Measurements from ENCODE around the gene NAALADL2. TPM values are rescaled to one million over a fixed set of nuclear protein-coding genes. Genes with fewer than 3 reads are reported as not detected.

The NAALADL2 gene
- polyA plus RNA-seq, 3 donors: not detected

- H3K9ac ChIP-seq (ENCODE audit: insufficient read depth, low read length, poor library complexity, severe bottlenecking): no peak overlapping the region
- H3K4me2 ChIP-seq (replicated peaks; ENCODE audit: extremely low read depth, low read length, poor library complexity, severe bottlenecking): no peak overlapping the region
- H3K27me3 ChIP-seq (ENCODE audit: control insufficient read depth in 2 of 2, insufficient read depth in 2 of 2, low read length in 2 of 2): no peaks in the 10 kb centered on the region
- Mint-ChIP-seq H3K4me3 (no peak overlapping the region), H3K4me1 (no peaks in the 10 kb centered on the region), H3K9me3 (peaks cover 0 to 10% (median 4%) of the 10 kb centered on the region in 7 donors), H3K36me3 (no peaks in the 10 kb centered on the region), H3K27ac (no peak overlapping the region), H3K27me3 (ENCODE audit: low read depth in 3 of 3) (no peaks in the 10 kb centered on the region)
- intact Hi-C loops (cut with micrococcal nuclease): no loop called here
- no peak for TF ChIP-seq CTCF (IDR thresholded peaks at IDR 0.05)
- no peaks in the 10 kb centered on the region for H3K79me2 ChIP-seq (ENCODE audit: insufficient read depth, low read length)
- H3K4me3 ChIP-seq (replicated peaks in 1 of 3; ENCODE audit: low read depth in 2 of 3, low read length in 3 of 3): no peak overlapping the region
- peaks cover 12 to 16% of the 10 kb centered on the region in 2 donors for H3K9me3 ChIP-seq (replicated peaks in 1 of 2; ENCODE audit: control insufficient read depth in 1 of 2, insufficient read depth in 1 of 2, low read length in 2 of 2)
- no peaks in the 10 kb centered on the region for H4K20me1 ChIP-seq (ENCODE audit: insufficient read depth, low read length)
- H3K27ac ChIP-seq (ENCODE audit: low read depth in 1 of 2, low read length in 2 of 2): no peak overlapping the region
- no peak overlapping the region for H2AFZ ChIP-seq (ENCODE audit: insufficient read depth, low read depth, low read length, poor library complexity, severe bottlenecking)
- H3K4me1 ChIP-seq (ENCODE audit: control insufficient read depth in 1 of 2, insufficient read depth in 2 of 2, low read length in 2 of 2): no peaks in the 10 kb centered on the region
- no peaks in the 10 kb centered on the region for H3K36me3 ChIP-seq (replicated peaks in 1 of 2; ENCODE audit: control insufficient read depth in 1 of 2, insufficient read depth in 2 of 2, low read length in 2 of 2)
- DNase-seq: no peak
These were observed 933.1 kb downstream of the NAALADL2 start for GRCh38 chr3:175792245-175792644.

GRCh38 chr3:175798326-175798725, 939.2 kb downstream of the NAALADL2 start:
- no peak for DNase-seq
- no peak for TF ChIP-seq CTCF (IDR thresholded peaks at IDR 0.05)
- Histone ChIP-seq H3K79me2 (ENCODE audit: insufficient read depth, low read length) (no peaks in the 10 kb centered on the region), H3K27me3 (ENCODE audit: control insufficient read depth in 2 of 2, insufficient read depth in 2 of 2, low read length in 2 of 2) (no peaks in the 10 kb centered on the region), H3K9me3 (replicated peaks in 1 of 2; ENCODE audit: control insufficient read depth in 1 of 2, insufficient read depth in 1 of 2, low read length in 2 of 2) (peaks cover 5 to 10% of the 10 kb centered on the region in 2 donors), H3K9ac (ENCODE audit: insufficient read depth, low read length, poor library complexity, severe bottlenecking) (no peak overlapping the region), H3K4me3 (replicated peaks in 1 of 3; ENCODE audit: low read depth in 2 of 3, low read length in 3 of 3) (no peak overlapping the region), H4K20me1 (ENCODE audit: insufficient read depth, low read length) (no peaks in the 10 kb centered on the region), H3K4me2 (replicated peaks; ENCODE audit: extremely low read depth, low read length, poor library complexity, severe bottlenecking) (no peak overlapping the region), H3K4me1 (ENCODE audit: control insufficient read depth in 1 of 2, insufficient read depth in 2 of 2, low read length in 2 of 2) (no peaks in the 10 kb centered on the region), H2AFZ (ENCODE audit: insufficient read depth, low read depth, low read length, poor library complexity, severe bottlenecking) (no peak overlapping the region), H3K36me3 (replicated peaks in 1 of 2; ENCODE audit: control insufficient read depth in 1 of 2, insufficient read depth in 2 of 2, low read length in 2 of 2) (no peaks in the 10 kb centered on the region), H3K27ac (ENCODE audit: low read depth in 1 of 2, low read length in 2 of 2) (no peak overlapping the region)
- intact Hi-C loops (cut with micrococcal nuclease): no loop called here
- H3K9me3 Mint-ChIP-seq: peaks cover 0 to 6% (median 3%) of the 10 kb centered on the region in 7 donors
- no peaks in the 10 kb centered on the region for H3K4me1 Mint-ChIP-seq
- H3K27me3 Mint-ChIP-seq (ENCODE audit: low read depth in 3 of 3): peaks cover 0 to 2% (median 0%) of the 10 kb centered on the region in 3 donors
- H3K4me3 Mint-ChIP-seq: no peak overlapping the region
- no peak overlapping the region for H3K27ac Mint-ChIP-seq
- H3K36me3 Mint-ChIP-seq: no peaks in the 10 kb centered on the region

Data from CD14-positive monocyte (primary cell).